ENCODE measurements around the gene RXRA. TPM values are rescaled to one million over a fixed set of nuclear protein-coding genes. Genes with fewer than 3 reads are reported as not detected.

The RXRA gene
- total and polyA plus RNA-seq, 2 of the 4 experiments (the other 2 are of a cell fraction), result 7.5 to 17.9 TPM

GRCh38 chr9:134343637-134344036, 17.4 kb downstream of the RXRA start:
- ChIA-PET POLR2A (ENCODE audit: unreplicated experiment) (no interaction called here), CTCF (no interaction called here)
- dilution Hi-C loops (cut with HindIII; ENCODE audit: low sequenced_read_pairs, unreplicated experiment), result no loop called here
- Histone ChIP-seq H3K56ac (ENCODE audit: extremely low read depth, insufficient read depth, low read length) (no peak overlapping the region), H4K8ac (ENCODE audit: low read depth in 2 of 2, low read length in 2 of 2) (no peak overlapping the region), H3K9me1 (ENCODE audit: insufficient read depth, low read length) (peaks cover 32% of the 10 kb centered on the region), H4K91ac (ENCODE audit: insufficient read depth, low read depth, low read length) (no peak overlapping the region), H2AK9ac (replicated peaks; ENCODE audit: low read depth, low read length, poor library complexity) (peak overlapping the region; percentile 25), H3K4me1 (ENCODE audit: control insufficient read depth, insufficient read depth, low read length) (peaks cover 24% of the 10 kb centered on the region), H2BK120ac (ENCODE audit: low read depth, low read length) (no peak overlapping the region), H2BK15ac (ENCODE audit: low read depth, low read length) (no peak overlapping the region), H3K4me3 (ENCODE audit: insufficient read depth, low read depth, low read length) (no peak overlapping the region), H2BK20ac (ENCODE audit: low read depth, low read length) (no peak overlapping the region), H3K27ac (ENCODE audit: insufficient read depth, low read length) (no peak overlapping the region), H3K36me3 (ENCODE audit: control insufficient read depth, insufficient read depth, low read length) (peaks cover 4% of the 10 kb centered on the region; the same call in 1 of the 2 replicates), H2BK5ac (ENCODE audit: low read depth, low read length, poor library complexity, severe bottlenecking) (no peak overlapping the region), H3K9ac (ENCODE audit: low read depth, low read length) (no peak overlapping the region), H2AFZ (replicated peaks; ENCODE audit: low read length, poor library complexity) (peak overlapping the region; percentile 41), H3K27me3 (ENCODE audit: control insufficient read depth, insufficient read depth, low read length) (no peaks in the 10 kb centered on the region), H3K79me1 (ENCODE audit: low read depth in 1 of 2, low read length in 2 of 2) (peaks cover 26 to 93% of the 10 kb centered on the region in 2 experiments; a peak in 3 of 4 replicates), H3K18ac (ENCODE audit: low read depth, low read length) (no peak overlapping the region), H3K23ac (ENCODE audit: low read depth, low read length) (no peak overlapping the region), H2AK5ac (ENCODE audit: low read depth, low read length) (no peak overlapping the region), H3K4me2 (ENCODE audit: low read depth, low read length) (no peak overlapping the region), H3K9me3 (ENCODE audit: control insufficient read depth, insufficient read depth, low read length) (no peaks in the 10 kb centered on the region), H3K4ac (ENCODE audit: low read depth, low read length) (no peak overlapping the region), H4K20me1 (ENCODE audit: insufficient read depth, low read length) (peaks cover 100% of the 10 kb centered on the region), H3K14ac (replicated peaks; ENCODE audit: low read depth, low read length) (no peak overlapping the region), H4K5ac (ENCODE audit: low read depth, low read length) (no peak overlapping the region)
- WGBS, 2 experiments (ENCODE audit: extremely low coverage in 2 of 2, insufficient read length in 1 of 2), result 67% methylated on average over 6 of the region's 16 CpGs; no CpG with 5 or more reads in 1 of the 2 experiments
- no TSS peak for BruUV-seq (replicated peaks)
- in situ Hi-C loops (cut with MboI; ENCODE audit: low sequenced_read_pairs), result no loop called here
- intact Hi-C loops (cut with micrococcal nuclease), result no loop called here
- DNase-seq (no peak), ATAC-seq (ENCODE audit: low read depth) (no peak)
- TF ChIP-seq SMC3 (IDR thresholded peaks at IDR 0.05; ENCODE audit: low read depth, low read length), result no peak
- TF ChIP-seq CEBPB (IDR thresholded peaks at IDR 0.05; ENCODE audit: low read depth, low read length), result no peak
- TF ChIP-seq POLR2A (IDR thresholded peaks at IDR 0.05; ENCODE audit: low read depth, low read length), result no peak
- no peak for TF ChIP-seq NFE2L2 (IDR thresholded peaks at IDR 0.05; ENCODE audit: low read depth, low read length)
- no peak for TF ChIP-seq CHD1 (IDR thresholded peaks at IDR 0.05; ENCODE audit: low read depth, low read length)
- no peak for TF ChIP-seq RCOR1 (IDR thresholded peaks at IDR 0.05; ENCODE audit: insufficient replicate concordance, low read length)
- no peak for TF ChIP-seq ELK1 (IDR thresholded peaks at IDR 0.05; ENCODE audit: borderline replicate concordance, low read depth, low read length)
- TF ChIP-seq BHLHE40 (IDR thresholded peaks at IDR 0.05; ENCODE audit: low read depth, low read length), result no peak
- no peak for TF ChIP-seq MAFK (IDR thresholded peaks at IDR 0.05; ENCODE audit: low read depth, low read length)
- TF ChIP-seq, protein P1, sequence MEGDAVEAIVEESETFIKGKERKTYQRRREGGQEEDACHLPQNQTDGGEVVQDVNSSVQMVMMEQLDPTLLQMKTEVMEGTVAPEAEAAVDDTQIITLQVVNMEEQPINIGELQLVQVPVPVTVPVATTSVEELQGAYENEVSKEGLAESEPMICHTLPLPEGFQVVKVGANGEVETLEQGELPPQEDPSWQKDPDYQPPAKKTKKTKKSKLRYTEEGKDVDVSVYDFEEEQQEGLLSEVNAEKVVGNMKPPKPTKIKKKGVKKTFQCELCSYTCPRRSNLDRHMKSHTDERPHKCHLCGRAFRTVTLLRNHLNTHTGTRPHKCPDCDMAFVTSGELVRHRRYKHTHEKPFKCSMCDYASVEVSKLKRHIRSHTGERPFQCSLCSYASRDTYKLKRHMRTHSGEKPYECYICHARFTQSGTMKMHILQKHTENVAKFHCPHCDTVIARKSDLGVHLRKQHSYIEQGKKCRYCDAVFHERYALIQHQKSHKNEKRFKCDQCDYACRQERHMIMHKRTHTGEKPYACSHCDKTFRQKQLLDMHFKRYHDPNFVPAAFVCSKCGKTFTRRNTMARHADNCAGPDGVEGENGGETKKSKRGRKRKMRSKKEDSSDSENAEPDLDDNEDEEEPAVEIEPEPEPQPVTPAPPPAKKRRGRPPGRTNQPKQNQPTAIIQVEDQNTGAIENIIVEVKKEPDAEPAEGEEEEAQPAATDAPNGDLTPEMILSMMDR (conservative IDR thresholded peaks at IDR 0.05; ENCODE audit: low read depth, low read length), result no peak
- TF ChIP-seq RFX5 (IDR thresholded peaks at IDR 0.05; ENCODE audit: low read depth, low read length), result no peak
- no peak for TF ChIP-seq MAZ (IDR thresholded peaks at IDR 0.05; ENCODE audit: borderline replicate concordance, low read depth, low read length)
- TF ChIP-seq MXI1 (IDR thresholded peaks at IDR 0.05; ENCODE audit: borderline replicate concordance, low read depth, low read length), result no peak
- no peak for TF ChIP-seq RAD21 (IDR thresholded peaks at IDR 0.05; ENCODE audit: low read length)
- TF ChIP-seq USF2 (IDR thresholded peaks at IDR 0.05; ENCODE audit: low read depth, low read length), result no peak
- TF ChIP-seq FOS (IDR thresholded peaks at IDR 0.05; ENCODE audit: low read depth, low read length), result no peak
